WTC11 (cell line): ENCODE results near the gene SPNS1. TPM values are rescaled to one million over a fixed set of nuclear protein-coding genes. Genes with fewer than 3 reads are reported as not detected.

ENCODE experiments used
- ATAC-seq: fragments of 200-7000 bp; cut with Tn5 transposase; 2 replicates; pipeline ENCODE4 v1.10.0; 2021; ENCODE audit warnings: mild to moderate bottlenecking, moderate library complexity
- CTCF ChIA-PET: fragments of 300-600 bp; sonication (Branson Sonifier 250); formaldehyde crosslinking; loops from one replicate; lab custom pipeline; 2021; ENCODE audit warnings: antibody characterized with exemption; lab: Charles Lee
- POLR2A ChIA-PET: fragments of 350-600 bp; sonication (Branson Sonifier 250); formaldehyde crosslinking; loops from one replicate; lab custom pipeline; 2021; ENCODE audit warnings: antibody characterized with exemption; lab: Charles Lee
- DNase-seq: peaks from one replicate; pipeline ENCODE4 v3.0.0; 2021; ENCODE audit warnings: low spot score
- H3K27ac Mint-ChIP-seq: 2 replicates; pipeline ENCODE4 v1.8.0; 2021; ENCODE audit warnings: mixed read lengths
- H3K27me3 Mint-ChIP-seq: 2 replicates; pipeline ENCODE4 v1.8.0; 2021; ENCODE audit warnings: low read depth, mild to moderate bottlenecking, moderate library complexity, mixed read lengths
- H3K36me3 Mint-ChIP-seq: 2 replicates; pipeline ENCODE4 v1.8.0; 2021; ENCODE audit warnings: mixed read lengths
- H3K4me1 Mint-ChIP-seq: 2 replicates; pipeline ENCODE4 v1.8.0; 2022; ENCODE audit warnings: mixed read lengths
- H3K4me3 Mint-ChIP-seq: 2 replicates; pipeline ENCODE4 v1.8.0; 2021; ENCODE audit warnings: mild to moderate bottlenecking, moderate library complexity, mixed read lengths
- H3K9me3 Mint-ChIP-seq: 2 replicates; pipeline ENCODE4 v1.8.0; 2021; ENCODE audit warnings: mixed read lengths
- ATF3 ChIP-seq: sonication (generic); formaldehyde crosslinking; conservative IDR thresholded peaks from 2 replicates; pipeline ENCODE4 v1.8.1; 2022; ENCODE audit warnings: mild to moderate bottlenecking, missing genetic modification reagents
- E2F1 ChIP-seq: sonication (generic); formaldehyde crosslinking; IDR thresholded peaks from 2 replicates; pipeline ENCODE4 v1.8.0; 2022; ENCODE audit warnings: mild to moderate bottlenecking, missing genetic modification reagents
- ESRRA ChIP-seq: sonication (generic); formaldehyde crosslinking; IDR thresholded peaks from 2 replicates; pipeline ENCODE4 v1.8.1; 2022; ENCODE audit warnings: mild to moderate bottlenecking, missing genetic modification reagents, borderline replicate concordance
- FOXK1 ChIP-seq: sonication (generic); formaldehyde crosslinking; IDR thresholded peaks from 2 replicates; pipeline ENCODE4 v1.8.0; 2022; ENCODE audit warnings: mild to moderate bottlenecking, moderate library complexity, missing genetic modification reagents
- FOXP1 ChIP-seq: sonication (generic); formaldehyde crosslinking; IDR thresholded peaks from 2 replicates; pipeline ENCODE4 v1.8.0; 2022; ENCODE audit warnings: missing genetic modification reagents, mild to moderate bottlenecking, moderate library complexity, borderline replicate concordance
- GABPB1 ChIP-seq: sonication (generic); formaldehyde crosslinking; IDR thresholded peaks from 2 replicates; pipeline ENCODE4 v1.8.1; 2023; ENCODE audit warnings: mild to moderate bottlenecking, missing genetic modification reagents
- HMGA2 ChIP-seq: fragments of 250-450 bp; sonication (Bioruptor Pico); IDR thresholded peaks from 2 replicates; pipeline ENCODE4 v1.4.0; 2021; ENCODE audit warnings: mild to moderate bottlenecking, moderate library complexity
- NFATC4 ChIP-seq: fragments of 250-450 bp; sonication (Bioruptor Pico); IDR thresholded peaks from 2 replicates; pipeline ENCODE4 v1.9.0; 2021; ENCODE audit warnings: mild to moderate bottlenecking
- NFE2L1 ChIP-seq: sonication (generic); formaldehyde crosslinking; IDR thresholded peaks from 2 replicates; pipeline ENCODE4 v1.8.1; 2023; ENCODE audit warnings: missing genetic modification reagents
- NR1H2 ChIP-seq: sonication (generic); formaldehyde crosslinking; IDR thresholded peaks from 2 replicates; pipeline ENCODE4 v1.9.0; 2021; ENCODE audit warnings: mild to moderate bottlenecking, moderate library complexity, missing genetic modification reagents
- PRDM15 ChIP-seq: sonication (generic); formaldehyde crosslinking; IDR thresholded peaks from 2 replicates; pipeline ENCODE4 v1.8.0; 2022; ENCODE audit warnings: missing genetic modification reagents
- SMAD4 ChIP-seq: sonication (generic); formaldehyde crosslinking; IDR thresholded peaks from 2 replicates; pipeline ENCODE4 v1.8.0; 2022; ENCODE audit warnings: mild to moderate bottlenecking, missing genetic modification reagents
- USF1 ChIP-seq: sonication (generic); formaldehyde crosslinking; IDR thresholded peaks from 2 replicates; pipeline ENCODE4 v1.8.0; 2022; ENCODE audit warnings: mild to moderate bottlenecking, missing genetic modification reagents
- ZBTB21 ChIP-seq: sonication (generic); formaldehyde crosslinking; IDR thresholded peaks from 2 replicates; pipeline ENCODE4 v1.8.1; 2023; ENCODE audit warnings: mild to moderate bottlenecking, missing genetic modification reagents, borderline replicate concordance
- ZBTB43 ChIP-seq: sonication (generic); formaldehyde crosslinking; IDR thresholded peaks from 2 replicates; pipeline ENCODE4 v1.8.1; 2023; ENCODE audit warnings: mild to moderate bottlenecking, missing genetic modification reagents
- ZNF281 ChIP-seq: sonication (generic); formaldehyde crosslinking; IDR thresholded peaks from 2 replicates; pipeline ENCODE4 v1.8.0; 2023; ENCODE audit warnings: mild to moderate bottlenecking, missing genetic modification reagents
- ZNF416 ChIP-seq: fragments of 250-450 bp; sonication (Bioruptor Pico); IDR thresholded peaks from 2 replicates; pipeline ENCODE4 v1.9.0; 2021; ENCODE audit warnings: mild to moderate bottlenecking, inconsistent platforms
- ZNF671 ChIP-seq: fragments of 250-450 bp; sonication (Bioruptor Pico); IDR thresholded peaks from 2 replicates; pipeline ENCODE4 v1.8.0; 2021; ENCODE audit warnings: mild to moderate bottlenecking
- total RNA-seq: library from RNA; stranded (reverse); gene quantifications from 3 replicates; pipeline ENCODE4 v1.2.3, GENCODE V29; 2021

Gene SPNS1
- total RNA-seq, 1 experiment from 2014 or later, result 64.4 TPM

GRCh38 chr16:28974437-28975157 is at the start of gene SPNS1 (continued):
- TF ChIP-seq FOXP1 (CRISPR knock-in tag) (peak; percentile 87), PRDM15 (CRISPR knock-in tag) (no peak), ATF3 (no peak), E2F1 (CRISPR knock-in tag) (no peak), ZNF416 (no peak), FOXK1 (CRISPR knock-in tag) (peak; percentile 97), ZNF281 (no peak), HMGA2 (CRISPR knock-in tag) (no peak), ZNF671 (no peak), ZBTB21 (CRISPR knock-in tag) (no peak), NFATC4 (CRISPR knock-in tag) (no peak), NFE2L1 (peak; percentile 66), USF1 (CRISPR knock-in tag) (peak; percentile 100), NR1H2 (CRISPR knock-in tag) (no peak)

GRCh38 chr16:28925386-28926228 is 49.0 kb upstream of the SPNS1 start:
- Mint-ChIP-seq H3K27ac (peak overlapping the region; percentile 99), H3K4me1 (peaks cover 14% of the 10 kb centered on the region), H3K9me3 (no peaks in the 10 kb centered on the region), H3K36me3 (no peaks in the 10 kb centered on the region), H3K27me3 (peaks cover 3% of the 10 kb centered on the region; the same call in 1 of the 2 replicates), H3K4me3 (peak overlapping the region; percentile 97)
- DNase-seq (no peak), ATAC-seq (no peak; the same call in 1 of the 2 replicates)
- POLR2A ChIA-PET, result interaction anchor here (0.6 to 1.0 kb wide), 2 partner anchors 11 to 449 kb away, joined by 3 read pairs; no protein-coding TSS in a partner anchor
- TF ChIP-seq ESRRA (CRISPR knock-in tag), result peak; percentile 29; the same call in 1 of the 2 replicates
- TF ChIP-seq GABPB1 (CRISPR knock-in tag), result peak; percentile 67
- 0 out of 2 replicates have a peak, but pooled peaks have one; percentile 35 for TF ChIP-seq ZBTB43 (CRISPR knock-in tag)
- no peak for TF ChIP-seq SMAD4 (CRISPR knock-in tag)
- CTCF ChIA-PET, result interaction anchor here (0.8 to 3.3 kb wide), 3 partner anchors 8 to 20 kb away, joined by 3 to 16 read pairs (median 4); no protein-coding TSS in a partner anchor
